GM18867 (cell line): Measurements from ENCODE around the gene TMEM132D.
"Not testable (repeated sequence)": the region's sequence is repeated elsewhere in the genome, so short reads cannot be mapped to it uniquely, and the experiment has no call there.

Experiments
- ATAC-seq: cut with Tn5 transposase; IDR thresholded peaks from one replicate; pipeline ENCODE4 v1.9.1; 2021; ENCODE audit warnings: mild to moderate bottlenecking, moderate library complexity; ENCODE audit not compliant: unreplicated experiment

The TMEM132D gene

GRCh38 chr12:129903956-129904829 lies at the start of gene TMEM132D:
Gene TMEM132D (minus strand): TSS chr12:129904025.
- ATAC-seq = no peak

- no peak for ATAC-seq
These were observed 45.8 kb upstream of the TMEM132D start for GRCh38 chr12:129949651-129950050.

- ATAC-seq = no peak
These were observed 37.8 kb upstream of the TMEM132D start for GRCh38 chr12:129941618-129942017.

- ATAC-seq = no peak
These were observed 34.3 kb upstream of the TMEM132D start for GRCh38 chr12:129938089-129938488.

GRCh38 chr12:129937426-129937825 lies 33.6 kb upstream of the TMEM132D start:
- ATAC-seq = no peak

GRCh38 chr12:129928643-129929042 lies 24.8 kb upstream of the TMEM132D start:
- no peak for ATAC-seq

GRCh38 chr12:129927316-129927900 lies 23.6 kb upstream of the TMEM132D start:
- no peak for ATAC-seq

GRCh38 chr12:129911428-129912049 lies 7.7 kb upstream of the TMEM132D start:
- ATAC-seq = peak; percentile 88

GRCh38 chr12:129909051-129910020 lies 5.5 kb upstream of the TMEM132D start:
- ATAC-seq = no peak

GRCh38 chr12:129903092-129903945 lies 506 bp downstream of the TMEM132D start:
- ATAC-seq = no peak

- ATAC-seq = no peak
These were observed 1.3 kb downstream of the TMEM132D start for GRCh38 chr12:129902371-129903091.

GRCh38 chr12:129901254-129901653 lies 2.6 kb downstream of the TMEM132D start:
- ATAC-seq = no peak

- no peak for ATAC-seq
These were observed 3.5 kb downstream of the TMEM132D start for GRCh38 chr12:129900306-129900705.

GRCh38 chr12:129899045-129899444 lies 4.8 kb downstream of the TMEM132D start:
- not testable (repeated sequence) for ATAC-seq

GRCh38 chr12:129893691-129894090 lies 10.1 kb downstream of the TMEM132D start:
- ATAC-seq = no peak

- no peak for ATAC-seq
These were observed 16.7 kb downstream of the TMEM132D start for GRCh38 chr12:129887101-129887500.

- no peak for ATAC-seq
These were observed 17.3 kb downstream of the TMEM132D start for GRCh38 chr12:129886541-129886940.

- ATAC-seq = no peak
These were observed 18.5 kb downstream of the TMEM132D start for GRCh38 chr12:129885287-129885686.

- no peak for ATAC-seq
These were observed 26.4 kb downstream of the TMEM132D start for GRCh38 chr12:129877411-129877810.
